NCI-H446 (cell line): ENCODE measurements around the gene DEAF1.

Experiments
- DNase-seq, 2 experiments: peaks; one replicate each; lab custom pipeline; 2025; lab: John Stamatoyannopoulos, UW

Gene DEAF1

DNA sequence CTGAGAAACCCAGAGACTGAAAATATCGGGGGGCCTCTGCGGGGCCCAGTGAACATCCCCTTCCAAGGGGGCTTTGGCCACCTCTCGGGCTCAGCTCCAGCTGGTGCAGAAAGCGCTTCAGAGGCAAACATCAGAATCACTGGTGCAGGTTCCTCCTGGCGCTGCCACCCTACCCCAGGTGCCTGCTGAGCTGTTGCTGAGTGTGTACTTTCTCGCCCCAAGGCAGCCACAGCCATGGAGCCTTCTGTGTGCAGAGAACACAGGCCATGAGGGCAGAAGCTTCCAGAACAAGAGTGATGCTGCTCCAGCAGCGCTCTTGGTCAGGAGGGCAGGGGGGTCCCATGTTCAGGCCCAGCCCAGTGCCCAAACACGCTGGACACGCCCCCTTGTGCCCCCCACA is 51.7 kb downstream of the DEAF1 start:
- DNase-seq, result no peak

DNA sequence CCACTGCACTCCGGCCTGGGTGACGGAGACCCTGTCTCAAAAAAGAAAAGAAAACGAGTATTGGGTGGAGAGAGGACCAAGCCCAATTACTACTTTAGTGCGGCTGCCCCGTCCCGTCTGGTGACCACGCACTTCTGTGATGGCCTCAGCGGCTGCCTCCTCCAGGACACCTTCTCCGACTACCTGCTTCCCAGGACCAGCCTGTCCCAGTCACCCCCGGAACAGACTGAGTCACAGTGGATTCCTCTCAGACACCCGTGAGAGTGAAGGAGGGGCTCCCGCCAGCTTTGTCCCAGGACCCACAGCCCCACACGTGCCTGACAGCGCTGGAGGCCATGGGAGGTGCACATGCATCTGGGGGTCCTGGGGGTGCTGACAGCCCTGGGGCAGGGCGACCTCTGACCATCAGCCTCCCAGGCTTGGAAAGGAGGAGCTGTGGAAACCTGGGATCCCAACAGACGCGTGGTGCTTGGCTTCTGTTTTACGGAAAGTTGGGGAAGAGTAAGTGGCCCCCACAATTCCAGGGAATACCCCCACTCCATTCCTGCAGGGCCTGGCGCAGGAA is 53.1 kb downstream of the DEAF1 start:
- no peak for DNase-seq

GRCh38 chr11:640021-640706 is 54.9 kb downstream of the DEAF1 start:
- no peak for DNase-seq

DNA sequence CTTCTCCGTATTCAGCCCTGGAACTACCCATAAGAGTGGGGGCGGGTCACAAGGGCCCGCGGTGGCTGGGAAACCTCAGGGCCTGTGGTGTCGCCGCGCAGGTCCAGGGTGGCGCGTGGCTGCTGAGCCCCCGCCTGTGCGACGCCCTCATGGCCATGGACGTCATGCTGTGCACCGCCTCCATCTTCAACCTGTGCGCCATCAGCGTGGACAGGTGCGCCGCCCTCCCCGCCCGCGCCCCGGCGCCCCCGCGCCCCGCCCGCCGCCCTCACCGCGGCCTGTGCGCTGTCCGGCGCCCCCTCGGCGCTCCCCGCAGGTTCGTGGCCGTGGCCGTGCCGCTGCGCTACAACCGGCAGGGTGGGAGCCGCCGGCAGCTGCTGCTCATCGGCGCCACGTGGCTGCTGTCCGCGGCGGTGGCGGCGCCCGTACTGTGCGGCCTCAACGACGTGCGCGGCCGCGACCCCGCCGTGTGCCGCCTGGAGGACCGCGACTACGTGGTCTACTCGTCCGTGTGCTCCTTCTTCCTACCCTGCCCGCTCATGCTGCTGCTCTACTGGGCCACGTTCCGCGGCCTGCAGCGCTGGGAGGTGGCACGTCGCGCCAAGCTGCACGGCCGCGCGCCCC is 55.6 kb downstream of the DEAF1 start:
- DNase-seq, result no peak

- DNase-seq, result no peak
These were observed 56.2 kb downstream of the DEAF1 start for GRCh38 chr11:638631-639331.

GRCh38 chr11:637593-638521 is 57.2 kb downstream of the DEAF1 start:
- no peak for DNase-seq

DNA sequence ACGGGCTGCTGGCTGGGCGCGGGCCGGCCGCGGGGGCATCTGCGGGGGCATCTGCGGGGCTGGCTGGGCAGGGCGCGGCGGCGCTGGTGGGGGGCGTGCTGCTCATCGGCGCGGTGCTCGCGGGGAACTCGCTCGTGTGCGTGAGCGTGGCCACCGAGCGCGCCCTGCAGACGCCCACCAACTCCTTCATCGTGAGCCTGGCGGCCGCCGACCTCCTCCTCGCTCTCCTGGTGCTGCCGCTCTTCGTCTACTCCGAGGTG is 57.8 kb downstream of the DEAF1 start:
- no peak for DNase-seq

- DNase-seq, result no peak
These were observed 58.3 kb downstream of the DEAF1 start, which contains the start of gene DRD4 for GRCh38 chr11:636511-637332. TSS of gene DRD4 (plus strand) at chr11:637269. CDS start at chr11:637305, 36 bp downstream.

DNA sequence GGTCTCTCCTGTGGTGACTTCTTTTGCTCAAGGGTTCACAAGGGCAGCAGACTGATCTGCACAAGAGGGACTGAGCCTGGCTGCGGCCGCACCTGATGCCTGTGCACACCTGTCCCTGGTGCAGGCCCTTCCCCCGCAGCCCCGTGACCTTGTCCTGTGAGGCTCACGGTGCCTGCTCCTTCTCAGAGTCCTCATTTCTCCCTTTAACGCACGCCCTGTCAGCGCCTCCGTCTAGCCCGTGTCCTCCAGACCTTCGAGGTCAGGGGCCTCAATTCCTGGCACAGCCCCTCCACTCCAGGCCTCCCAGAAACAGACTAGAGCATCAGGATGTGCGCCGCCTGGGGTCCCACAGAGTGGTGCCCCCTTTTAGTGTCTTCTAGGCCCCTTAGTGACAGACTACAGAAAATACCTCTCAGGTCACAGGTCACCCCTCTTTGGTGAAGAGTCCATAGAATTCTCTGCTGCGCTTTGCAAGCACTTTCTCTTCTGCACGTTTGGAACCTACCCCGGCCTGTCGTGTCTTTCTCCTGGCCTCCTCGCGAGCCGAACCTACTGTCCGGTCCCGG is 59.0 kb downstream of the DEAF1 start:
- no peak for DNase-seq

GRCh38 chr11:630871-631270 is 64.2 kb downstream of the DEAF1 start:
- no peak for DNase-seq

DNA sequence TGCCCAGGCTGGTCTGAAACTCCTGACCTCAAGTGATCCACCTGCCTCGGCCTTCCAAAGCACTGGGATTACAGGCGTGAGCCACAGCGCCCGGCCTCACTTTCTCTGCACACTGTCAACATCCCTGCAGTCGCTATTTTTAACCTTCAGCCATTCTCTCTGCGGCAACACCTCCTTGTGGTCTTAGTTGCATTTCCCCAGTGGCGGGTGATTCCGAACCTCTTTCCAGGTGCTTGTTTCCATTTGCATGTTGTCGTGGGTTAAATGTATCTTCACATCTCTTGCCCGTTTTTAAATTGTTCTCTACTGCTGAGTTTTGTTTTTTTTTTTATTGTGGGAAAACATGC is 65.8 kb downstream of the DEAF1 start:
- no peak for DNase-seq

GRCh38 chr11:628056-628455 is 67.0 kb downstream of the DEAF1 start:
- no peak for DNase-seq

- no peak for DNase-seq
These were observed 67.8 kb downstream of the DEAF1 start for GRCh38 chr11:627308-627576.

DNA sequence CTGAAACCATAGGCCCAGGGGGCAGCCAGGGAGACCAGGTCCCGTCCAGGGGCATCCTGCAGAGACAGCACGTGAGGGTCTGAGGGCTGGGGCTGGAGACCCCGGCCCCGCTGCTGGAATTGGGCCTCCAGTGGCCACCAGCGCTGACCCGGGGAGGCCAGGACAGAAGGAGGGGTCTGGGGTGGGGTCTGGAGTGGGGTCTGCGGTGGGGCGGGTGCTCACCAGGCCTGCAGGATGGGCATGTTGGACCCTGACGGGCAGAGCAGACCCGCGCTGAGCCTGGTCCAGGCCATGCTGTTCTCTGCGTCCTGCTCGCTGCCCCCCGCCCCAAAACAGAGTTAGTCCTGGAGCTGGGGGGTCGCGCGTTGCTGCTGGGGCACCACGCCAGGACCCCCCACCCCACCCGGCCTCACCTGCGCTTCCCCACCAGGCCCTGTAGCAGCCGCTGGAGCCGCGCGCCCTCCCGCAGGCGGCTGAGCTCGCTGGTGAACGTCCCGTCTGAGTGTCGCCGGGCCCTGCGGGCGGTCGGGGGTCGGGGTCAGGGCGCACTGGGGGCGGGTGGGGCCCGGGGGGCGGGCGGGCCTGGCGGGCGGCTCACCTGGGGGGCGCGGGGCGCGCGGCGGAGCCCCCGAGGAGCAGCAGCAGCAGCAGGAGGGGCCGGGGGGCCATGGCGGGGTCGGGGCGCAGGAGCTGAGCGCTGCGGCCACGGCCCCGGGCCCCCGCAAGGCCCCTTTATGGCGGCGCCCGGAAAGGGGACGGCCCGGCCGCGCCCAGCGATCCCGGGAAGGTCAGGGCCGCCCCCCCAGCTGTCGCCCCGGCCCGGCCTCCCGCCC is 68.3 kb downstream of the DEAF1 start, which contains the start of gene SCT:
Gene SCT, minus strand, starts transcription at position 707 of the 833 bp plus-strand sequence. Its CDS starts 38 bp downstream, at position 669.
- DNase-seq, result no peak

DNA sequence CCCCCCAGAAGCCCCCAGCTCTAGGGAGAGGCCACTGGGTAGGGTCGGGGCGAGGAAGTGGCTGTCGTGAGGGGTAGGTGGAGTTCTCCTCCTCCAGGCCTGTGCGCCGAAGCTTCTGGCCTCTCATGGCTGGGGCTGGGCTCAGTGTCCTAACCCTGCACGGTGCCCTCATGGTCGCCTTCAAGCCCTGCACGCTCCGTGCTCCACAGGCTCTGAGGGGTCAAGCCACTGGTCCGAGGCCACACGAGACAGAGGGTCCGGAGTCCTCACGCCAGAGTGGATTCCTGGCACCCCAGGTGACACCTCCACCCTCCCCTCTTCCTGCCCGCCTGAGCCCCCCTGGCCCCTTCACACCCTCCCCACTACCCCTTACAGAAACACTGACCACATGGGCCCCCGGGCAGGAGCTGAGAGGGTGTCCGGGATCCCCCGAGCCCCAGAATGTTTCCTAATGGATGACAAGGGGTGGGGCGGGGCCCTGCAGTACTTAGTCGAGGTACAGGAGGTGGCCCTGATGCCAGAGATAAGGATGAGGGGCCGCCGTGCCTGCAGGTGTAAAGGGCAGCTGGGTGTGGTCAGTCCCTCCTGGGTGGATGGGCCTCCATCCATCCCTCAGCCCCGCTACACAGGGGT is 69.3 kb downstream of the DEAF1 start:
- no peak for DNase-seq

DNA sequence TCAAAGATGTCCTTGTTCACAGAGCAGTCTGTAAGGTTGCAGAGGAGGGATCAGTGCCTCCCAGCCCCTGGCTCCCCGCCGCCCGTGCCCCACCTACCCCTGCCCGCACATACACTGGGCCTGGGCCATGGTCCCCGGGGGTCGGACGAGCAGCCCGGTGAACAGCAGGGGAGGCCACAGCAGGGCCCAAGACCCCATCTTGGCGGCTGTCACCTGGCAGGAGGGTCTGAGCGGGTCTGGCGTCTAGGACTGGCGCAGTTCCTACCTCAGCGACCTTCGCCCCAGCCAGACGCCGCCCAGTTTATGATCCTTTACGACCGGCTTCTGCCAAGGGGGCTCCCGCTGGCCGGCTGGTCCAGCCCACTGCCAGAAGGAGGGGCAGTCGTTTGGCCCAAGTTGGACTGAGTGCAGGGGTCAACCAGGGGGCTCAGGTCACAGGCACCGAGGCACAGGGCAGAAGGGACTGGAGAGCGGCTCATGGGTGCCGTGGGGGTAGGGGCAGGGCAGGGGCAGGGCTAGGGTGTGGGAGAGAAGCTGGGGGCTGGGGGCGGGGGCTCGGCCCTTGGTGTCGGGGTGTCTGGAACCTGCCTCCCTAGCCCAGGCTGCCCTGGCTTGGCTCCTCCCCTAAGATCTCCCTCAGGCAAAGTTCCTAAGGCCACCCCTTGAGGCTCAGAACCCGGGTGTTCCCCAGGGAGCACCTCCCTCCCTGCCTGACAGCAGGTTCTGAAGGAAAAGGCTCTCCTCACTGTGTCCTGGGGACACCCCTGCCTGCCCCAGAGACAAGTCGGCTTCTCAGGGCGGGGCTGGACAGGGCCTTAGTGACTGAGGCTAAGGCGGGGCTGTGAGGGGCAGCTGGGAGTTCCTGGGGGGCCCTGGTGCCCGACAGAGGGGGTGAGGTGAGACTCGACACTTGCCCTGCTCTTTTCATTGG is 70.1 kb downstream of the DEAF1 start, which contains the start of gene CDHR5:
Gene CDHR5, minus strand, starts transcription at position 251 of the 931 bp plus-strand sequence. Its CDS starts 53 bp downstream, at position 198.
- no peak for DNase-seq

- no peak for DNase-seq
These were observed 70.9 kb downstream of the DEAF1 start for GRCh38 chr11:623999-624704.
